SK-N-SH (cell line): ENCODE measurements around the gene TERT. TPM values are rescaled to one million over a fixed set of nuclear protein-coding genes. Genes with fewer than 3 reads are reported as not detected.

Experiments used
- CTCF ChIA-PET: fragments of 300-600, 350-600 bp; formaldehyde crosslinking; extraction: SDS; loops from one replicate; lab custom pipeline; 2021; lab: Yijun Ruan, JAX
- POLR2A ChIA-PET: fragments of 350-600 bp; sonication (Branson Sonifier 250); formaldehyde crosslinking; extraction: SDS; loops from one replicate; lab custom pipeline; 2020; ENCODE audit warnings: antibody characterized with exemption, inconsistent platforms; lab: Yijun Ruan, JAX
- DNase-seq: peaks from one replicate; pipeline ENCODE4 v3.0.0; 2012
- H2AFZ ChIP-seq: fragments of 200-600 bp; sonication (generic); 2 replicates; pipeline ENCODE4 v1.8.1; 2016; ENCODE audit warnings: antibody characterized with exemption, mild to moderate bottlenecking, low read depth
- H3F3A ChIP-seq: fragments of 200-600 bp; sonication (generic); replicated peaks from 2 replicates; pipeline ENCODE3; 2016; ENCODE audit warnings: antibody characterized with exemption, mild to moderate bottlenecking; ENCODE audit not compliant: insufficient read depth
- H3K27ac ChIP-seq, 2 experiments: fragments of 200-500 bp in 1 of 2; fragments of 200-600 bp in 1 of 2; sonication (Bioruptor generic) in 1 of 2; sonication (generic), shearing (Covaris generic) in 1 of 2; 2 replicates each; pipeline versions ENCODE4 v1.5.1 to v1.6.1; 2014 to 2016; ENCODE audit warnings: low read depth in 2 of 2, inconsistent platforms in 1 of 2, low read length in 1 of 2, mild to moderate bottlenecking in 1 of 2, mixed read lengths in 1 of 2
- H3K27me3 ChIP-seq: fragments of 200-600 bp; sonication (generic), shearing (Covaris generic); 2 replicates; pipeline ENCODE4 v1.6.1; 2016; ENCODE audit warnings: mixed run types; ENCODE audit not compliant: insufficient read depth
- H3K36me3 ChIP-seq, 2 experiments: fragments of 200-500 bp in 1 of 2; fragments of 200-600 bp in 1 of 2; sonication (Bioruptor generic) in 1 of 2; sonication (generic) in 1 of 2; replicated peaks in 1 of 2; 2 replicates each; pipeline versions ENCODE3 to v1.5.1; 2014 to 2016; ENCODE audit warnings: low read length in 1 of 2, mild to moderate bottlenecking in 1 of 2; ENCODE audit not compliant: insufficient read depth in 2 of 2, control insufficient read depth in 1 of 2
- H3K4me1 ChIP-seq, 2 experiments: fragments of 200-500 bp in 1 of 2; fragments of 200-600 bp in 1 of 2; sonication (Bioruptor generic) in 1 of 2; sonication (generic), shearing (Covaris generic) in 1 of 2; 2 replicates each; pipeline versions ENCODE4 v1.5.1 to v1.6.1; 2014 to 2016; ENCODE audit warnings: low read depth in 1 of 2, low read length in 1 of 2, mixed run types in 1 of 2; ENCODE audit not compliant: insufficient read depth in 2 of 2, control insufficient read depth in 1 of 2
- H3K4me2 ChIP-seq: fragments of 200-600 bp; sonication (generic), shearing (Covaris generic); 2 replicates; pipeline ENCODE4 v1.6.1; 2017; ENCODE audit warnings: mixed run types
- H3K4me3 ChIP-seq, 2 experiments: fragments of 200-500 bp in 1 of 2; fragments of 200-600 bp in 1 of 2; sonication (Bioruptor generic) in 1 of 2; sonication (generic), shearing (Covaris generic) in 1 of 2; 2 replicates each; pipeline versions ENCODE4 v1.5.1 to v1.8.1; 2014 to 2016; ENCODE audit warnings: low read depth in 2 of 2, inconsistent platforms in 1 of 2, low read length in 1 of 2, mild to moderate bottlenecking in 1 of 2, mixed read lengths in 1 of 2, moderate library complexity in 1 of 2
- H3K79me2 ChIP-seq: fragments of 200-600 bp; sonication (generic); 2 replicates; pipeline ENCODE4 v1.8.1; 2017; ENCODE audit warnings: mild to moderate bottlenecking; ENCODE audit not compliant: insufficient read depth
- H3K9ac ChIP-seq: fragments of 200-600 bp; sonication (generic); 2 replicates; pipeline ENCODE4 v1.6.1; 2017; ENCODE audit warnings: mixed run types
- H3K9me2 ChIP-seq: fragments of 200-600 bp; sonication (generic); 2 replicates; pipeline ENCODE4 v1.6.1; 2017; ENCODE audit warnings: mixed run types
- H3K9me3 ChIP-seq: fragments of 200-600 bp; sonication (generic); 2 replicates; pipeline ENCODE4 v1.6.1; 2017; ENCODE audit warnings: mixed run types, mild to moderate bottlenecking, moderate library complexity
- H4K20me1 ChIP-seq: fragments of 200-600 bp; sonication (generic); 2 replicates; pipeline ENCODE4 v1.6.1; 2017; ENCODE audit warnings: mild to moderate bottlenecking, mixed run types; ENCODE audit not compliant: insufficient read depth
- CHD2 ChIP-seq: fragments of 150-350 bp; IDR thresholded peaks from 2 replicates; pipeline ENCODE4 v1.6.1; 2018; ENCODE audit warnings: low read length; ENCODE audit not compliant: partially characterized antibody
- EZH2phosphoT487 ChIP-seq: fragments of 200-600 bp; sonication (generic); IDR thresholded peaks from 2 replicates; pipeline ENCODE4 v1.6.1; 2017; ENCODE audit warnings: low read depth, mixed run types, mild to moderate bottlenecking, antibody characterized with exemption, moderate library complexity, borderline replicate concordance
- FOSL2 ChIP-seq: IDR thresholded peaks from 2 replicates; pipeline ENCODE4 v1.4.0; 2012; ENCODE audit warnings: low read depth, mild to moderate bottlenecking, moderate library complexity, borderline replicate concordance
- FOXM1 ChIP-seq: IDR thresholded peaks from 2 replicates; pipeline ENCODE4 v1.4.0; 2012; ENCODE audit warnings: low read depth, mild to moderate bottlenecking
- JUND ChIP-seq: IDR thresholded peaks from 2 replicates; pipeline ENCODE4 v1.4.0; 2012
- MEF2A ChIP-seq: IDR thresholded peaks from 2 replicates; pipeline ENCODE4 v1.4.0; 2012; ENCODE audit warnings: low read depth, borderline replicate concordance
- NFIC ChIP-seq: IDR thresholded peaks from 2 replicates; pipeline ENCODE4 v1.4.0; 2012; ENCODE audit warnings: borderline replicate concordance
- NRF1 ChIP-seq: IDR thresholded peaks from 2 replicates; pipeline ENCODE4 v1.6.1; 2012; ENCODE audit warnings: low read depth, mild to moderate bottlenecking, low read length
- POLR2AphosphoS5 ChIP-seq: IDR thresholded peaks from 2 replicates; pipeline ENCODE4 v1.6.1; 2012; ENCODE audit warnings: low read depth, low read length
- RCOR1 ChIP-seq: fragments of 150-350 bp; IDR thresholded peaks from 2 replicates; pipeline ENCODE4 v1.6.1; 2017; ENCODE audit warnings: antibody characterized with exemption, low read length
- RFX5 ChIP-seq: IDR thresholded peaks from 2 replicates; pipeline ENCODE4 v1.6.1; 2012; ENCODE audit warnings: mild to moderate bottlenecking, improper control_type of control experiment, low read length
- RXRA ChIP-seq: IDR thresholded peaks from 2 replicates; pipeline ENCODE4 v1.4.0; 2012; ENCODE audit warnings: low read depth, mild to moderate bottlenecking, borderline replicate concordance
- SMC3 ChIP-seq: IDR thresholded peaks from 2 replicates; pipeline ENCODE4 v1.6.1; 2012; ENCODE audit warnings: low read depth, low read length, improper control_type of control experiment
- TEAD4 ChIP-seq: IDR thresholded peaks from 2 replicates; pipeline ENCODE4 v1.4.0; 2012; ENCODE audit warnings: mild to moderate bottlenecking, borderline replicate concordance; ENCODE audit not compliant: insufficient read depth
- WGBS: methylation state at CpG from one replicate; pipeline ENCODE4 v1.1.6; 2017; ENCODE audit warnings: low lambda C conversion rate; 5-methylcytosine and 5-hydroxymethylcytosine counted together
- polyA plus RNA-seq, 3 experiments: library from polyadenylated mRNA; depleted of rRNA; stranded (reverse); fragments of >200 nt; gene quantifications; 2 replicates each; pipeline ENCODE4 v1.2.3, GENCODE V29; 2012
- TF ChIP-seq, protein P1 (sequence below): IDR thresholded peaks from 2 replicates; pipeline ENCODE4 v1.6.1; 2012; ENCODE audit warnings: mild to moderate bottlenecking, low read depth, low read length, moderate library complexity
- TF ChIP-seq, protein P2 (sequence below): IDR thresholded peaks from 2 replicates; pipeline ENCODE4 v1.4.0; 2012; ENCODE audit warnings: low read depth
- TF ChIP-seq, protein P3 (sequence below): IDR thresholded peaks from 2 replicates; pipeline ENCODE4 v1.4.0; 2012; ENCODE audit warnings: low read depth, borderline replicate concordance
- TF ChIP-seq, protein P4 (sequence below): fragments of 200-600 bp; sonication (generic); IDR thresholded peaks from 2 replicates; pipeline ENCODE4 v1.6.1; 2017; ENCODE audit warnings: antibody characterized with exemption, mild to moderate bottlenecking, moderate library complexity
- TF ChIP-seq, protein P5 (sequence below): fragments of 150-350 bp; IDR thresholded peaks from 2 replicates; pipeline ENCODE4 v1.6.1; 2017; ENCODE audit warnings: antibody characterized with exemption, low read length, low read depth, borderline replicate concordance

Gene TERT
- polyA plus RNA-seq, 1 of the 3 experiments (the other 2 are of a cell fraction), result 2.4 TPM

DNA sequence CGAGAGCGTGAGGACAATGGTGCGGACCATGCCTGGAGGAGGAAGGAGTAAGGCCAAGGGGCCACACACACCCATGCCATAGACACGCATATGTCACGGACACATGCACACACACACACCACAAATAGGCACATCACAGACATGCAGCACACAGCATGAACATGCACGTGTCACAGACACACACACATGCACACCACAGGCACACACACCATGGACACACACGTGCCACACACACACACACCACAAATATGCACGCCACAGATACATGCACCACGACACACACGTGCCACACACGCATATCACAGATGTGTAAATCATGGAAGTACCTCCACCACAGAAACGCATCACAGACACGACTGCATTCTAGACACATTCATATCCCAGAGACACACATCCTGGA lies 16.7 kb downstream of the TERT start:
- no peaks in the 10 kb centered on the region for H3F3A ChIP-seq
- no peaks in the 10 kb centered on the region for H4K20me1 ChIP-seq
- CTCF ChIA-PET, result no interaction called here
- H3K79me2 ChIP-seq, result no peaks in the 10 kb centered on the region
- H3K4me2 ChIP-seq, result no peak overlapping the region
- H3K9ac ChIP-seq, result no peak overlapping the region
- H3K27ac ChIP-seq, result no peak overlapping the region
- WGBS, result 53% methylated on average over 12 of the region's 13 CpGs
- TF ChIP-seq, protein P1, sequence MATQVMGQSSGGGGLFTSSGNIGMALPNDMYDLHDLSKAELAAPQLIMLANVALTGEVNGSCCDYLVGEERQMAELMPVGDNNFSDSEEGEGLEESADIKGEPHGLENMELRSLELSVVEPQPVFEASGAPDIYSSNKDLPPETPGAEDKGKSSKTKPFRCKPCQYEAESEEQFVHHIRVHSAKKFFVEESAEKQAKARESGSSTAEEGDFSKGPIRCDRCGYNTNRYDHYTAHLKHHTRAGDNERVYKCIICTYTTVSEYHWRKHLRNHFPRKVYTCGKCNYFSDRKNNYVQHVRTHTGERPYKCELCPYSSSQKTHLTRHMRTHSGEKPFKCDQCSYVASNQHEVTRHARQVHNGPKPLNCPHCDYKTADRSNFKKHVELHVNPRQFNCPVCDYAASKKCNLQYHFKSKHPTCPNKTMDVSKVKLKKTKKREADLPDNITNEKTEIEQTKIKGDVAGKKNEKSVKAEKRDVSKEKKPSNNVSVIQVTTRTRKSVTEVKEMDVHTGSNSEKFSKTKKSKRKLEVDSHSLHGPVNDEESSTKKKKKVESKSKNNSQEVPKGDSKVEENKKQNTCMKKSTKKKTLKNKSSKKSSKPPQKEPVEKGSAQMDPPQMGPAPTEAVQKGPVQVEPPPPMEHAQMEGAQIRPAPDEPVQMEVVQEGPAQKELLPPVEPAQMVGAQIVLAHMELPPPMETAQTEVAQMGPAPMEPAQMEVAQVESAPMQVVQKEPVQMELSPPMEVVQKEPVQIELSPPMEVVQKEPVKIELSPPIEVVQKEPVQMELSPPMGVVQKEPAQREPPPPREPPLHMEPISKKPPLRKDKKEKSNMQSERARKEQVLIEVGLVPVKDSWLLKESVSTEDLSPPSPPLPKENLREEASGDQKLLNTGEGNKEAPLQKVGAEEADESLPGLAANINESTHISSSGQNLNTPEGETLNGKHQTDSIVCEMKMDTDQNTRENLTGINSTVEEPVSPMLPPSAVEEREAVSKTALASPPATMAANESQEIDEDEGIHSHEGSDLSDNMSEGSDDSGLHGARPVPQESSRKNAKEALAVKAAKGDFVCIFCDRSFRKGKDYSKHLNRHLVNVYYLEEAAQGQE, result no peak
- TF ChIP-seq RXRA (no peak), JUND (no peak), CHD2 (no peak), EZH2phosphoT487 (no peak), MEF2A (no peak), FOSL2 (no peak), TEAD4 (no peak), RFX5 (no peak), NFIC (no peak), POLR2AphosphoS5 (no peak), NRF1 (no peak), FOXM1 (no peak), SMC3 (no peak), RCOR1 (no peak)
- TF ChIP-seq, protein P2, sequence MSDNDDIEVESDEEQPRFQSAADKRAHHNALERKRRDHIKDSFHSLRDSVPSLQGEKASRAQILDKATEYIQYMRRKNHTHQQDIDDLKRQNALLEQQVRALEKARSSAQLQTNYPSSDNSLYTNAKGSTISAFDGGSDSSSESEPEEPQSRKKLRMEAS, result no peak
- TF ChIP-seq, protein P3, sequence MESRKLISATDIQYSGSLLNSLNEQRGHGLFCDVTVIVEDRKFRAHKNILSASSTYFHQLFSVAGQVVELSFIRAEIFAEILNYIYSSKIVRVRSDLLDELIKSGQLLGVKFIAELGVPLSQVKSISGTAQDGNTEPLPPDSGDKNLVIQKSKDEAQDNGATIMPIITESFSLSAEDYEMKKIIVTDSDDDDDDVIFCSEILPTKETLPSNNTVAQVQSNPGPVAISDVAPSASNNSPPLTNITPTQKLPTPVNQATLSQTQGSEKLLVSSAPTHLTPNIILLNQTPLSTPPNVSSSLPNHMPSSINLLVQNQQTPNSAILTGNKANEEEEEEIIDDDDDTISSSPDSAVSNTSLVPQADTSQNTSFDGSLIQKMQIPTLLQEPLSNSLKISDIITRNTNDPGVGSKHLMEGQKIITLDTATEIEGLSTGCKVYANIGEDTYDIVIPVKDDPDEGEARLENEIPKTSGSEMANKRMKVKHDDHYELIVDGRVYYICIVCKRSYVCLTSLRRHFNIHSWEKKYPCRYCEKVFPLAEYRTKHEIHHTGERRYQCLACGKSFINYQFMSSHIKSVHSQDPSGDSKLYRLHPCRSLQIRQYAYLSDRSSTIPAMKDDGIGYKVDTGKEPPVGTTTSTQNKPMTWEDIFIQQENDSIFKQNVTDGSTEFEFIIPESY, result no peak
- TF ChIP-seq, protein P4, sequence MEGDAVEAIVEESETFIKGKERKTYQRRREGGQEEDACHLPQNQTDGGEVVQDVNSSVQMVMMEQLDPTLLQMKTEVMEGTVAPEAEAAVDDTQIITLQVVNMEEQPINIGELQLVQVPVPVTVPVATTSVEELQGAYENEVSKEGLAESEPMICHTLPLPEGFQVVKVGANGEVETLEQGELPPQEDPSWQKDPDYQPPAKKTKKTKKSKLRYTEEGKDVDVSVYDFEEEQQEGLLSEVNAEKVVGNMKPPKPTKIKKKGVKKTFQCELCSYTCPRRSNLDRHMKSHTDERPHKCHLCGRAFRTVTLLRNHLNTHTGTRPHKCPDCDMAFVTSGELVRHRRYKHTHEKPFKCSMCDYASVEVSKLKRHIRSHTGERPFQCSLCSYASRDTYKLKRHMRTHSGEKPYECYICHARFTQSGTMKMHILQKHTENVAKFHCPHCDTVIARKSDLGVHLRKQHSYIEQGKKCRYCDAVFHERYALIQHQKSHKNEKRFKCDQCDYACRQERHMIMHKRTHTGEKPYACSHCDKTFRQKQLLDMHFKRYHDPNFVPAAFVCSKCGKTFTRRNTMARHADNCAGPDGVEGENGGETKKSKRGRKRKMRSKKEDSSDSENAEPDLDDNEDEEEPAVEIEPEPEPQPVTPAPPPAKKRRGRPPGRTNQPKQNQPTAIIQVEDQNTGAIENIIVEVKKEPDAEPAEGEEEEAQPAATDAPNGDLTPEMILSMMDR, result no peak
- TF ChIP-seq, protein P5, sequence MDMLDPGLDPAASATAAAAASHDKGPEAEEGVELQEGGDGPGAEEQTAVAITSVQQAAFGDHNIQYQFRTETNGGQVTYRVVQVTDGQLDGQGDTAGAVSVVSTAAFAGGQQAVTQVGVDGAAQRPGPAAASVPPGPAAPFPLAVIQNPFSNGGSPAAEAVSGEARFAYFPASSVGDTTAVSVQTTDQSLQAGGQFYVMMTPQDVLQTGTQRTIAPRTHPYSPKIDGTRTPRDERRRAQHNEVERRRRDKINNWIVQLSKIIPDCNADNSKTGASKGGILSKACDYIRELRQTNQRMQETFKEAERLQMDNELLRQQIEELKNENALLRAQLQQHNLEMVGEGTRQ, result no peak
- H3K4me3 ChIP-seq, result no peak overlapping the region
- POLR2A ChIA-PET, result no interaction called here
- no peaks in the 10 kb centered on the region for H3K4me1 ChIP-seq
- DNase-seq, result no peak
- H3K9me2 ChIP-seq, result no peaks in the 10 kb centered on the region
- H3K36me3 ChIP-seq, result no peaks in the 10 kb centered on the region
- no peaks in the 10 kb centered on the region; the same call in 1 of the 2 replicates for H3K27me3 ChIP-seq
- H2AFZ ChIP-seq, result no peak overlapping the region
- no peaks in the 10 kb centered on the region for H3K9me3 ChIP-seq
